Measurements from ENCODE around the gene TMCC3. TPM values are rescaled to one million over a fixed set of nuclear protein-coding genes. Genes with fewer than 3 reads are reported as not detected.

TMCC3 gene
- total RNA-seq, 1 experiment from 2014 or later = 0.62 TPM

DNA sequence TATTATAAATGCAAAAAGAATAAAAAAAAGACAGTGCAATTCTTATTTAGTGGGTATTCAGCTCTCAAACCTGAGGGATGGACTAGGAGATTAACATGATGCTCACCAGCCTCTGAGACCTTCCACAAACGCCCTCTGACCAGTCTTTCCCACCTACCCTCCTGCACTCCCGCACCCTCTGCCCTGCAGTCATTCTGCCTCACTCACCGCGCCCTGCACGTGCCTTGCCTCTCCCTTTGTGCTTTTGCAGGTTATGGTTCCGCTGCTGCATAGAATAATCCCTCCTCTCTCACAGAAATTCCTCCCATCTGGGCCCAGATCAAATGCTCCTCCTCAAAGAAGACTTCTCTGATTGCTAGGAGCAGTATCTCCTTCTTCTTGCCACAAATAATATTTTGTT lies 28.5 kb upstream of the TMCC3 start:
- Histone ChIP-seq H3K36me3 (replicated peaks; ENCODE audit: control insufficient read depth, insufficient read depth, low read length) (no peaks in the 10 kb centered on the region), H3K27me3 (ENCODE audit: control insufficient read depth, insufficient read depth, low read length) (no peaks in the 10 kb centered on the region), H3K4me3 (ENCODE audit: insufficient read depth, low read depth, low read length) (no peak overlapping the region)
- DNase-seq = no peak

DNA sequence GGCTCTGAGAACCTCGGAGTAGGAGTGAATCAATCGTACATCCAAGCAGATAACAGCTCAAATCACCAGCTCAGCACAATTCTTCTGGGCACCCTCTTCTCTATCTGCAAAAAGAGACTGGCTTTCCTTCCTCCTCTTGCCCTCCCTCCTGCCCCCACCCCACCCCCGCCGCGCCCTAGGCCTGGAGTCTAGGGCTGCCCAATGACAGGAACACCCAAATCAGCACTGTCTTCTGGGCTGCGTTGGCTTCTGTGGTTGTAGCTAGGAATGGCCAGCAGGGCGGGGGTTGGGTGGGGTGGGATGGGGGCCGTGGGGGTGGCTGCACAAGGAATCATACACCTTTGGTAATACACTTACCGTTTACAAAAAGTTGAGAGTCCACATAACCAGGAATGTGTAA lies 28.0 kb upstream of the TMCC3 start:
- H3K4me3 ChIP-seq (ENCODE audit: insufficient read depth, low read depth, low read length) = no peak overlapping the region
- no peaks in the 10 kb centered on the region for H3K27me3 ChIP-seq (ENCODE audit: control insufficient read depth, insufficient read depth, low read length)
- peak; percentile 56 for DNase-seq
- H3K36me3 ChIP-seq (replicated peaks; ENCODE audit: control insufficient read depth, insufficient read depth, low read length) = no peaks in the 10 kb centered on the region

DNA sequence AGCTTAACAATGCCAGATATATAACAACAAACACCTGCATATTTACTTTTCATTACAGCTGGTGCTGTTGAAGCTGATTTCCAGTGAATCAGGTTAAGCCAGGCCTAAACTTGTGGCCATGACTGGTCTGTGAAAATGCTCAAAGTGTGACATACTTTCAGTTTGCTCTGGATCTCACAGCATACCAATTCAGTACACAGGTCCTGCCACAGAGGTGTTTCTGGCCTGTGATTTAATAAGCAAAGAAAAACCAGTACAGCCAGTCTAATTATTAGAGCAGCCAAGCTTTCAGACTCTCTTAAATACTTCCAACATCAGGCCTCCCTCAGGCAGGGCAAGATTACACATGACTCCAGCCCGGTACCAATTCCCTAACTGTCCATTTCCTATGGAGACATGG lies 27.4 kb upstream of the TMCC3 start:
- Histone ChIP-seq H3K4me3 (ENCODE audit: insufficient read depth, low read depth, low read length) (no peak overlapping the region), H3K36me3 (replicated peaks; ENCODE audit: control insufficient read depth, insufficient read depth, low read length) (no peaks in the 10 kb centered on the region), H3K27me3 (ENCODE audit: control insufficient read depth, insufficient read depth, low read length) (no peaks in the 10 kb centered on the region)
- DNase-seq = no peak

DNA sequence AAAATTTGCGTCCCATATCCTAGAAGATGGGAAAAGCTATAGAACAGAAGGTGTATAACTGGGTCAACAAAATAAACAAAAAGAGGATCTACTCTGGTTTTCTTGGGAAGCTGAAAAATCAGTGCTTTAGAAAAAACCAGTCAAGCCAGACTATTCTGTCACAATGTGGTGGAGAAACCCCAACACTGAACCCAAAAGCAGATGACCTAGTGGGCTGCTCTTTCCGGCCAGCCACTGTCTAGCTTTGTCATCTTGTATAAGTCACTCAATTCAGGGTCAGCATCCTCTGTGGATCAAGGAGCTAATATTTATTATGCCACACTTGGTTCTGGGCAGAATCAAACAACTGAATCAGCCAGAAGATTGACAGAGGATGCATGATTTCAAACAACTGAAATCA lies 26.6 kb upstream of the TMCC3 start:
- H3K36me3 ChIP-seq (replicated peaks; ENCODE audit: control insufficient read depth, insufficient read depth, low read length) = no peaks in the 10 kb centered on the region
- DNase-seq = no peak
- no peak overlapping the region for H3K4me3 ChIP-seq (ENCODE audit: insufficient read depth, low read depth, low read length)
- H3K27me3 ChIP-seq (ENCODE audit: control insufficient read depth, insufficient read depth, low read length) = no peaks in the 10 kb centered on the region

DNA sequence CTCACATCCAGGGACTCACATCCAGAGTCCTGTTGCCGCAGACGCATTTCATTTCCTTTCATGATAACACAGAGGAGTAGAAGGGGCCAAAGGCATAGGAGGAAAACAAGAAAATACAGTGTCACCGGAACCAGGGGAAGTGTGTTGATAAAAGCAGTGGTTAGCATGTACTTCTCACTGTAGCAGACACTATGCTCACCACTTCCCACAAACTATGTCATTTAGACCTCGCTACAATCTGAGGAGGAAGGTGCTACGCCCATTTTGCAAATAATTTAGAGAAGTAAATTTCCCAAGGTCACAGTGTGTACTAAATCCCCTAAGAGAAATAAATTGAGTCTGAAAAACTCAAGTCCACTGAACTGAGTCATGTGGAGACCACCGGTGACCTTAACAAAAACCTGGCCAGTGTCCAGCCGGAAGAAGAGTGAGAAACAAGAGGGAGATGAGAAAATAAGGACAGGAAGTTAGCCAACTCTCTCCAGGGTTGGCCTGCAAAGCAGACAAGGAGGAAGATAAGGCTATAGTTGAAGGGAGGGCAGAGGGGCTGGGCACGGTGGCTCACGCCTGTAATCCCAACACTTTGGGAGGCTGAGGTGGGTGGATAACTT lies 25.8 kb upstream of the TMCC3 start:
- no peaks in the 10 kb centered on the region for H3K27me3 ChIP-seq (ENCODE audit: control insufficient read depth, insufficient read depth, low read length)
- DNase-seq = no peak
- H3K4me3 ChIP-seq (ENCODE audit: insufficient read depth, low read depth, low read length) = no peak overlapping the region
- no peaks in the 10 kb centered on the region for H3K36me3 ChIP-seq (replicated peaks; ENCODE audit: control insufficient read depth, insufficient read depth, low read length)

DNA sequence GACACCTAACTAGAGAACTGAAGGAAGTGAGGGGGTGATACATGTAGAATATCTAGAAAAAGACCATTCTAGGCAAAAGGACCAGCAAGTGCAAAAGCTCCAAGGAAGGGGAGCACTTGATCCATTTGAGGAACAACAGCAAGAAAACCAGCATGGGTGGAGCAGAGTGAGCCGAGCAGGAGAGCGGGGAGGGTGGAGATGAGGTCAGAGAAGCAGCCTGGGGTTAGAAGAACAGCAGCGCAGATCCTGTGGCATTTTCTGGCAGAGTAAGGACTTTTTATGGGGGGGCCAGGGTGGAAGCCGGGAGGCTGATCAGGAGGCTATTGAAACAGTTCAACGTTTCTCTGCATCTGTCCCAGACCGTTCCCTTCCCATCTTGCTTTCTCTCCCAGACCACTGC lies 24.5 kb upstream of the TMCC3 start:
- Histone ChIP-seq H3K4me3 (ENCODE audit: insufficient read depth, low read depth, low read length) (no peak overlapping the region), H3K27me3 (ENCODE audit: control insufficient read depth, insufficient read depth, low read length) (no peaks in the 10 kb centered on the region), H3K36me3 (replicated peaks; ENCODE audit: control insufficient read depth, insufficient read depth, low read length) (no peaks in the 10 kb centered on the region)
- no peak for DNase-seq

DNA sequence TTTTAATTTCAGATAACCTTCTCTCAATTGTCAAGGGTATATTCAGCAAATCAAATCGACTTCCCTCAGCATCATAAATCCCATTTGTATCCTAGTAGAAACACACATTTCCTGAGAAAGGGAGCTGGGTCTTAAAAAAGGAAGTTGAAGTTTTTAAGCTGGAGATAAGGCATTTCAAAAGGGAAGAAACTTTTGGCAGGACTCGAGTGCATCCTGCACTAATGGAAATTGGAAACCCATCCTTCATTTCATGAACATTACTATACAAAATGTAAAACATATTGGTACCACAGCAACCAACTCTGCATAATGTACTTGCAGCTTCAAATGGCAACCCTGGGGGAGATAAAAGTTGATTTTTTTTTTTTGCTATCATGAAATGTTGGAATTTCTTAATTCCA lies 23.7 kb upstream of the TMCC3 start:
- DNase-seq = no peak
- no peaks in the 10 kb centered on the region for H3K36me3 ChIP-seq (replicated peaks; ENCODE audit: control insufficient read depth, insufficient read depth, low read length)
- H3K27me3 ChIP-seq (ENCODE audit: control insufficient read depth, insufficient read depth, low read length) = no peaks in the 10 kb centered on the region
- H3K4me3 ChIP-seq (ENCODE audit: insufficient read depth, low read depth, low read length) = no peak overlapping the region

DNA sequence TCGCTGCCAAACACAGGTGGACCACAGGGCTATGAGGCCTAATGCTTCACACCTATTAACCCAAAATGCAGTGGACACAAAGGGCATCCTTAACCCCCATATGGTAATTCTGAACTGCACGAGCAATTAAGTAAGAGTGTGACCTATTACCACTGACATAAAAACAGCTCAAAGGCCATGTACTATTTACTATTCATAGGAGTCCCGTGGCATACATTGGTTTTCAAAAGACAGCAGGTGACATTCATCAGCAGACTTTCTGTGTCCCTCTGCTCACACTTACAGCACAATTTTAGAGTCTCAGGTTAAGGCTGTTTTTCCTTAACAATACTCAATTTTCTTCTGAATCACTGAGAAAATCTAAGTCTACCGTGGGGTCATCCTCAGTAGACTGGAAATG lies 23.1 kb upstream of the TMCC3 start:
- no peaks in the 10 kb centered on the region for H3K36me3 ChIP-seq (replicated peaks; ENCODE audit: control insufficient read depth, insufficient read depth, low read length)
- H3K27me3 ChIP-seq (ENCODE audit: control insufficient read depth, insufficient read depth, low read length) = no peaks in the 10 kb centered on the region
- H3K4me3 ChIP-seq (ENCODE audit: insufficient read depth, low read depth, low read length) = no peak overlapping the region
- DNase-seq = no peak

DNA sequence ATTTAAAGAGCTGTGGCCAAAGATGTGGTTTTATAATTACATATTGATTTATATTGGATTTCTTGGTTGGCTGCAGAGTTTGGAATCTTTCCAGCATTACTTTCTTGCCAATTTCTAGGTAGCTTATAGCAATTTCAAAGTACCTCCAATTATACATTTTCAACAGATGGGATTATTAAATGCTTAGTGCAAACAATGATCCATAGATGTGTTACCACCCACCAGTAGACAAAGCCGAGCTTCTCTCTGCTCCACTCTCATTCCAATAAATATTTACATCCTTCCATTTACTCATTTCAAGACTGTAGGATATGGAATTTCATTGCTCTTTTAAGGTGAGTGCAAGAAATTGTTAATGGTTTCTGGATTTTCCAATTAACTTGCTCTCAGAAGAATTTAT lies 21.6 kb upstream of the TMCC3 start:
- no peaks in the 10 kb centered on the region for H3K36me3 ChIP-seq (replicated peaks; ENCODE audit: control insufficient read depth, insufficient read depth, low read length)
- no peak overlapping the region for H3K4me3 ChIP-seq (ENCODE audit: insufficient read depth, low read depth, low read length)
- no peaks in the 10 kb centered on the region for H3K27me3 ChIP-seq (ENCODE audit: control insufficient read depth, insufficient read depth, low read length)
- no peak for DNase-seq

DNA sequence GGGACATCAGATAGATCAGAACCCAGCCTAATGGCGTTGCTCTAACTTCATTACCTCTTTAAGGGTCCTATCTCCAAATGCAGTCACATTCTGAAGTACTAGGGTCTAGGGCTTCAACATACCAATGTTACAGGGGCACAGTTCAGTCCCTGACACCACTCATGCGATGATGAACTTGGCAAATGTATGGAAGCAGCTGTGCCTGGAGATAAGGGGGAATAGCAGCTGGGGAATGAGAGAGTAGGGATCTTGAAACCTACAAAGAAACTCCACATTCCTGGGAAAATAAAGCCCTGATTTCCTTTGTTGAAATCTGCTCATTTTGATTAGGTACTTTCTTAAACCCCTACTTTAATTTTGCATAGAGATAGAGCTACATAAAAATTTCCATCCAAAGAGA lies 20.5 kb upstream of the TMCC3 start:
- no peak for DNase-seq
- Histone ChIP-seq H3K4me3 (ENCODE audit: insufficient read depth, low read depth, low read length) (no peak overlapping the region), H3K27me3 (ENCODE audit: control insufficient read depth, insufficient read depth, low read length) (no peaks in the 10 kb centered on the region), H3K36me3 (replicated peaks; ENCODE audit: control insufficient read depth, insufficient read depth, low read length) (no peaks in the 10 kb centered on the region)

DNA sequence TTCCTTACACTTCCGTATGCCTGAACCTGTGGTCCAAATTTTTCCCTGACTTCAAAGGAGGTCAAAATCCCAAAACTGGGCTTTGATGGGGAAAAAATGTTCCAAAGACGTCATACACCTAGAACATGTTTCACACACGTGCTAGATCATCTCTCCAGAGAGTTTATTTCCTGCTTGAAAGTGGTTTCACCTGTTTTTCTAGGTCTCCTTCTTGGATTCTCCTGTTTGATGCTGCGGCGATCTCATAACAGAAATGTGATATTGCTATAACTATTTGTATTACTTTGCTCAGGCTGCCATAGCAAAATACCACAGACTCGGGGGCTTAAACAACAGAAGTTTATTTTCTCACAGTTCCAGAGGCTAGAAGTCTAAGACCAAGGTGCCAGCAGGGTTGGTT lies 19.7 kb upstream of the TMCC3 start:
- Histone ChIP-seq H3K4me3 (ENCODE audit: insufficient read depth, low read depth, low read length) (no peak overlapping the region), H3K36me3 (replicated peaks; ENCODE audit: control insufficient read depth, insufficient read depth, low read length) (no peaks in the 10 kb centered on the region), H3K27me3 (ENCODE audit: control insufficient read depth, insufficient read depth, low read length) (no peaks in the 10 kb centered on the region)
- no peak for DNase-seq

DNA sequence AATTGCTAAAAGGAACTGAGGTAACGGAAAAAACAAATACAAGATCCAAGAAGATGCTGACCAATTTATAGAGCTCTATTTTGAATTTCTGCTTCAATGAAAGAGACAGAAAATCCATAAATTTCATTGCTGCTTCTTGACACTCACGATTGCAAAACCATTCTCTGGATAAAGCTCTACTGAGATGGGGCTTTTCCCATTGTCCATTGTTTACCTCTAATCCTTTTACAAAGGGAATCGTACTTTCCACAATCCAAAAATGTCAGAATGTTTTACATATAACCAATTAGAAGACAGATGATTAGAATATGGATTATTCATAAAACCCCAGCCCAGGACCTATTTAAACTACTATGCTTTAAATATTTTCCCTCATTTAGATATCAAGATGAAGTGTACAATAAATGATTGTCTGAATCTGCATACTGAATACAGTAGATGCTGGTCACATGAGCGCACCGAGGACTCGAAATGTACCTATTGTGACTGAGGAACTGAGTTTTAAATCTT lies 16.7 kb upstream of the TMCC3 start:
- Histone ChIP-seq H3K4me3 (ENCODE audit: insufficient read depth, low read depth, low read length) (no peak overlapping the region), H3K36me3 (replicated peaks; ENCODE audit: control insufficient read depth, insufficient read depth, low read length) (no peaks in the 10 kb centered on the region), H3K27me3 (ENCODE audit: control insufficient read depth, insufficient read depth, low read length) (no peaks in the 10 kb centered on the region)
- no peak for DNase-seq

DNA sequence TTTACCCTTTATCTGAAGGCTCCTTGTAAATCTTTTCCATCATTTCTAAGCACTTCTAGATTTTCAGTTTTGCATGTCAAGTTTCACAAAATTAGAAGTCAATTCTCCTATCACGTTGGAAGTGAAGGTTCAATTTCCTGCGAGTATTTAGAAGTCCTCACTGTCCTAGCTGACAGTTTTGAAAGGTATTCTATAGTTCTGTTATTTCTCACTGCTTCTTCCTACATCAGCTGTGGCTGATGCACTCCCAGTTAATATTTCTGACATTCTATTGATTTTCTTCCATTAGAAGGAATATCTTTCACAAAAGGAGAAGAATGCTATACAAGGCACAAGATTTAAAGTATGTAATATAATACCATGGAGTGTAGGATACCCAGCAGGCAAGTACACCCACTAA lies 15.8 kb upstream of the TMCC3 start:
- Histone ChIP-seq H3K4me3 (ENCODE audit: insufficient read depth, low read depth, low read length) (no peak overlapping the region), H3K36me3 (replicated peaks; ENCODE audit: control insufficient read depth, insufficient read depth, low read length) (no peaks in the 10 kb centered on the region), H3K27me3 (ENCODE audit: control insufficient read depth, insufficient read depth, low read length) (no peaks in the 10 kb centered on the region)
- DNase-seq = no peak

DNA sequence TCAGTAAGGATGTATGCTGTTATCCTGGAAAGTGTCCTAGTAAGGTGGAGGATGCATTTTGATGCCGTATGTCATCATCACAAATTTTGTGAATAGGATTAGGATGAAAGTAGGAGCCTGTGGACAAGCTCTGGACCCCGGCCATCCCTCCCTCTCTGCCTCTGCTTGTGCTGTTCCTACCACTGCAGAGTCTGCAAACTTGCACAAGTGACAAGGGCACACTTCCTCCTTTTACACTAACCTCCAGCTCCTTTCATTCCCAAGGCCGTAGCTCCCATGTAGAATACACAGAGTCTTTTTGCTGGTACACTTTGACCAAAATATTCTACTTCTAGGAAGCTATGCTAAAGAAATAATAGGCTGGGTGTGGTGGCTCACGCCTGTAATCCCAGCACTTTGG lies 13.3 kb upstream of the TMCC3 start:
- H3K4me3 ChIP-seq (ENCODE audit: insufficient read depth, low read depth, low read length) = no peak overlapping the region
- no peak for DNase-seq

DNA sequence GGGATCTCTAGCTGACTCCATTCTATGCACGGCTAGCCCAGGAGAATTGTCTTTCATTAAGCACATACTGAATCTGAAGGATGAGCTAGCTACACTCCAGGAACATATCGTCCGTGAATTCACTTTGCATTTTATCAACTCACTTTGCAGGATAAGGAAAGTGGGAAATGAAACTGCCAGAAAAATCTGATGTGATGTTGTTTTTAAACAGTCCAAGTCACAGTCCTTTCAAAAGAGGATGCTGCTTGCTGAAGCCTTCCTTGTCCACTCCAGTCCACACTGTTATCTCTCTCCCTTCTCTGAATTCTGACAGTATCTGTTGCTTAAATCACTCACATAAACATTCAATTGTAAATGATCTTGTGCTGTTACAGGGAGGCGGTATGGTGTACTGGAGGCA lies 12.7 kb upstream of the TMCC3 start:
- DNase-seq = no peak
- H3K36me3 ChIP-seq (replicated peaks; ENCODE audit: control insufficient read depth, insufficient read depth, low read length) = no peaks in the 10 kb centered on the region
- no peaks in the 10 kb centered on the region for H3K27me3 ChIP-seq (ENCODE audit: control insufficient read depth, insufficient read depth, low read length)
- H3K4me3 ChIP-seq (ENCODE audit: insufficient read depth, low read depth, low read length) = no peak overlapping the region

More for the DNA sequence above, 13.3 kb upstream of the TMCC3 start:
- Histone ChIP-seq H3K36me3 (replicated peaks; ENCODE audit: control insufficient read depth, insufficient read depth, low read length) (no peaks in the 10 kb centered on the region), H3K27me3 (ENCODE audit: control insufficient read depth, insufficient read depth, low read length) (no peaks in the 10 kb centered on the region)

DNA sequence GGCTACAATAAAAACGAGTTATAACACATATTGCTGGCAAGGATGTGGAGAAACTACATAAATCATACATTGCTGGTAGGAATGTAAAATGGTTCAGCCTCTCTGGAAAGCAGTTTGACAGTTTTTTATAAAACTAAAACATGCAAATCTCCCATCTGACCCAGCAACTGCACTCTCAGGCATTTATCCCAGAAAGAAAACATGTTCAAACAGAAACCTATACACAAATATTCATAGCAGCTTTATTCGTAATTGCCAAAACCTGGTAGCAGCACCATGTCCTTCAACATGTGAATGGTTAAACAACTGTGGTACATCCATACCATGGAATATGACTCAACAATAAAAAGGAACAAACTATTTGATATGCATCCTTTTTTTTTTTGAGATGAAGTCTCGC lies 10.1 kb upstream of the TMCC3 start:
- Histone ChIP-seq H3K27me3 (ENCODE audit: control insufficient read depth, insufficient read depth, low read length) (no peaks in the 10 kb centered on the region), H3K4me3 (ENCODE audit: insufficient read depth, low read depth, low read length) (no peak overlapping the region), H3K36me3 (replicated peaks; ENCODE audit: control insufficient read depth, insufficient read depth, low read length) (no peaks in the 10 kb centered on the region)
- no peak for DNase-seq

All from H7 (cell line).